GM10266 (cell line): ENCODE measurements around the gene GRIK1.

Experiments used
- DNase-seq: peaks from one replicate; pipeline ENCODE4 v3.0.0; 2012; ENCODE audit errors: extremely low spot score
- CTCF ChIP-seq: IDR thresholded peaks from 2 replicates; pipeline ENCODE4 v1.5.1; 2012; ENCODE audit warnings: mild to moderate bottlenecking, low read depth; ENCODE audit not compliant: control insufficient read depth, insufficient read depth; ENCODE audit errors: missing control alignments

Gene GRIK1

GRCh38 chr21:29670228-29670627 is 269.6 kb downstream of the GRIK1 start:
- no peak for TF ChIP-seq CTCF
- no peak for DNase-seq

- DNase-seq, result no peak
- no peak for TF ChIP-seq CTCF
Observed at GRCh38 chr21:29669416-29669815, 270.4 kb downstream of the GRIK1 start.

- no peak for DNase-seq
Observed at GRCh38 chr21:29667651-29668050, 272.1 kb downstream of the GRIK1 start.

GRCh38 chr21:29664615-29665014 is 275.2 kb downstream of the GRIK1 start:
- DNase-seq, result no peak
- no peak for TF ChIP-seq CTCF

More at GRCh38 chr21:29667651-29668050, 272.1 kb downstream of the GRIK1 start:
- TF ChIP-seq CTCF, result no peak

GRCh38 chr21:29661672-29662442 is 277.9 kb downstream of the GRIK1 start:
- TF ChIP-seq CTCF, result no peak
- DNase-seq, result no peak

GRCh38 chr21:29660047-29660720 is 279.6 kb downstream of the GRIK1 start:
- DNase-seq, result no peak
- TF ChIP-seq CTCF, result no peak

- no peak for TF ChIP-seq CTCF
- no peak for DNase-seq
Observed at GRCh38 chr21:29658934-29659203, 280.9 kb downstream of the GRIK1 start.
